Stimulated activated CD4-positive, alpha-beta T cell treated with anti-CD3 and anti-CD28 coated beads, Interleukin-12 subunit alpha, Interleukin-12 subunit beta, amount 100 ng/mL, for 24 hours (primary cell): ENCODE measurements around the gene GJC2.

ENCODE experiments used
- DNase-seq, 2 experiments: peaks; one replicate each; pipeline ENCODE4 v3.0.0-alpha.2; 2020; ENCODE audit warnings: low read depth in 2 of 2

The GJC2 gene

GRCh38 chr1:228194921-228195812, 45.4 kb downstream of the GJC2 start:
- no peak for DNase-seq

DNA sequence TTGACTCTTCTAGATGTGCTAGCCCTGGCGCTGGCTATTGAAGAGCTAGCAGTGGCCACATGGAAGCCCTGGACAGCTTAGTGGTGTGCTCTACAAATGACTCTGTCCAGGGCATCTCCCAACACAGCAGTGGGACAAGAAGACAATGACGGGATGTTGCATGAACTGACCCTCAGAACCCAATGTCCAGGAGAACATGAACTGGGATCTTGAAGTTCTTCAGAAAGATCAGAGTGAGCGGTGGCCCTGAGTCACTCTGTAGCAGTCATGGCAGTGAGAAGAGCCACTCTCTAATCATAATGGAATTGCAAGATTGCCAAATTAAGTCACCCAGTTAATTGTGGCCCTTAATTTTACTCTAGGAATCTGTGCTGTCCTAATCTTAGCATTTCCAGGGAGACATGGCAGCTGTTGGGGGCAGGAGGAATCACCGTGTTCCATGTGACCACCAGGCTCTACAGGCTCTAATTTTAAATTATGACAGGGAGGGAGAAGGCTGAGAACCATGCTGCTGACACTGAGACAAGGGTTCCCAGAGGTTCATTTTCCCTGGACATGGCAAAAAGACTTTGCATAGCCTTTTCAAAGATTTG, 47.9 kb downstream of the GJC2 start:
- no peak for DNase-seq

DNA sequence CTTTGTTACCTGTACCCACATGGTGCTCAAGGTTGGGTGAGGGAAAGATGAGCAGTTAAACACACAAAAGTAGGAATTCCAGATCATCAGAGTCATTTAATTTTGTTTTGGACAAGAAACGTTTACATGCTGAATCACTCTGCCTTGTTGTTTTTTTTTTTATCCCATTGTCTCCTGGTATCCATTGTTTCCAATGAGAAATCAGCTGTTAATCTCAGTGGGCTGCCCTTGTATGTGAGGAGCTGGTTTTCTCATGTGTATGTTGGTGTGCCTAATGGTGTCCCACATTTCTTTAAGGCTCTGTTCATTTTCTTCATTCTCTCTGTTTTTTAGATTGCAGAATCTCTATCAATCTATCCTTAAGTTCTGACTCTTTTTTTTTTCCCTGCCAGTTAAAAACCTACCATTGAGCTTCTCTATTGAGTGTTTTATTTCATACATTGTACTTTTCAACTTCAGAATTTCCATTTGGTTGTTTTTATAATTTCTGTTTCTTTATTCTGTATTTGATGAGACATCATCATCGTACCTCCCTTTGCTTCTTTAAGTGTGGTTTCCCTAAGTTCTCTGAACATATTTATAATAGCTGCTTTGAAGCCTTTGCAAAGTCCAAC, 49.4 kb downstream of the GJC2 start:
- DNase-seq: no peak

DNA sequence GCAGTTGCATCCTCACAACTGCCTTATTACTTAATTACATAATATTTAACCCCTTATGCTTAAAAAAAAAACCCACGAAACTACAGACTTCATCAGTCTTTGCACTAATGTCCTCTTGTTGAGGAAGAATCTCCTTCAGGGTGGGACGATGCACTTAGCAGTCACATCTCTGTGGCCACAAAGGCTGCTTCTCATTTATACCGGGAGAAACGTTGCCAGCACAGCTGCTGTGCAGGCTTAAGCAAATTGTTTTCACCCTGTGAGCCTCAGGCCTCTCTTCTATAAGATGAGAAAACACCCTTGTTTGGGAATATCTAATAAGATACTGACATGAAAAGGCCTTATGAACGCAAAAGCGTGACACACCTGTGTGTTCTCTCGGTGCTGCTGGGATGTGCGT, 55.2 kb downstream of the GJC2 start:
- DNase-seq: no peak

- DNase-seq: no peak
These were observed 56.1 kb downstream of the GJC2 start for GRCh38 chr1:228205526-228206436.

DNA sequence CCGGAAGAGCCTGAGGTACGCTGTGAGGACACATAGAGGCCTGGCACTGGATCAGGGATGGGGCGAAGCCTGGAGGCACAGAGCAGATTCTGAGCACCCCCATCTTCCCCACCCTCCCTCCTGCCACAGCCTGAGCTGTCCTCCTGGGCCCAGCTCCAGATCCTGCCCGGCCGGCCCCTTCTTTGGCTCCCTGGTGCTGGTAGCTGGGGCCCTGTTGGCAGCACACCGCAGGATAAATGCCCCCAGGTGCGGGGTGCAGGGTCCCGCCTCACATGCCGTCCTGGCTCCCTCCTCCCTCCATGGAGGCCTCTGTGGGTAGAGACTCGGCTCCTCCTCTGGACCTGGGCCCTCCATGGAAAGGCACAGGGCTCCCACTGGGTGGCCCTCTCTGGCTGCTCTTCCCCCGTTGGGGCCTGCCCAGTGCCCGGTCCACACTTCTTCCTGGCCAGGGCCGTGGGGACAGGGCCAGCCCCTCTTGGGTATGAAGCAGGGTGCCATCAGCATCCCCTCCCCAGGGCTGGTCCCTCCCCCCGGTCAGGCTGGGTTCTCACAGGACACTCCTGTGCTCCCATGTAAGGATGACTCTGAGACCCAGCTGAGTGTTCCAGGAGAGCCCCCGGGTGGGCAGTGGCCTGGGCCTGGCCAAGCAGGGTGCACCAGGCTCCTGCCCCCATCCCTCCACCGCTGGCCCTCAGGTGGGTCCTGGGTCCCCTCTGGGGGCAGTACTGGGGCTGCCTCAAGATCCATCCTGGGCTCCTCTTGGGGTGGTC, 57.0 kb downstream of the GJC2 start:
- DNase-seq: no peak

- DNase-seq: no peak
These were observed 57.7 kb downstream of the GJC2 start for GRCh38 chr1:228207381-228207810.

- no peak for DNase-seq
These were observed 58.4 kb downstream of the GJC2 start, which contains the start of gene OBSCN for GRCh38 chr1:228207851-228208821. Gene OBSCN (plus strand): TSS chr1:228208044. CDS start chr1:228211784, 3,740 bp downstream.

DNA sequence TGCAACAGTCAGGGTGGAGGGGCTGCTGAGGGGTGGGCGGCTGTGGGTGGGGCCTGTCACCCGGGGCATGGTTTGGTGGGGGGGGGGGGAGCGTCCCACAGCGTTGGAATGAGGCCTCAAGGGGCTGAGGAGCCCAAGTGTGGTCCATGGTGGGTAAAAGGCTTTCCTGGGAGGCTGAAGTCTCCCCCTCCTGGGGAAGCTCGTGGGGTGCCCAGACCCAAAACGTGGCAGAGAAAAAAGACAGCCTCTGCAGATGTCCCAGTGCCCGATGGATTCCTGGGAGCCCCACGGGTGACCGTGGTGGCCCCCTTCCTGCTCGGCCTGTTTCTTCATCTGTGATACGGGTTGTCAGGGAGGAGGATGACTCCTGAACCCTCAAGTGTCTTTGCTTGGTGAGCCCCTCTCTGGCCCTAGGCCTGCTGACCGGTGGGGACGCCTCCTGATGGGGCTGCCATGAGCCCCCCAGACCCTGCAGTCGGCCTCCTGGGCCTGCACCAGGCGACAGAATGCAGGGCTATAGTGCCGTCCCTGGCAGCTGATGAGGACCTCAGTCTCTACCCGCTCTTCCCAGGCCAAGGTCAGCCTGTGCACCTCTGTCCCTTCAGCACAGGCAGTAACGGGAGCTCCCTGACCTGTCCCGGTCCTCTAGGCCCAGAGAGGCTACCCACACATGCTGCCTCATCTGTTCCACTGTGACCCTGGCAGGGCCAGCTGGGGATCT, 59.3 kb downstream of the GJC2 start:
- no peak for DNase-seq
